GM21528 (cell line): ENCODE data around the gene CCDC97.

Source experiments
- ATAC-seq: cut with Tn5 transposase; IDR thresholded peaks from one replicate; pipeline ENCODE4 v1.9.1; 2021; ENCODE audit warnings: mild to moderate bottlenecking, moderate library complexity; ENCODE audit not compliant: unreplicated experiment, low FRiP score

CCDC97 gene

DNA sequence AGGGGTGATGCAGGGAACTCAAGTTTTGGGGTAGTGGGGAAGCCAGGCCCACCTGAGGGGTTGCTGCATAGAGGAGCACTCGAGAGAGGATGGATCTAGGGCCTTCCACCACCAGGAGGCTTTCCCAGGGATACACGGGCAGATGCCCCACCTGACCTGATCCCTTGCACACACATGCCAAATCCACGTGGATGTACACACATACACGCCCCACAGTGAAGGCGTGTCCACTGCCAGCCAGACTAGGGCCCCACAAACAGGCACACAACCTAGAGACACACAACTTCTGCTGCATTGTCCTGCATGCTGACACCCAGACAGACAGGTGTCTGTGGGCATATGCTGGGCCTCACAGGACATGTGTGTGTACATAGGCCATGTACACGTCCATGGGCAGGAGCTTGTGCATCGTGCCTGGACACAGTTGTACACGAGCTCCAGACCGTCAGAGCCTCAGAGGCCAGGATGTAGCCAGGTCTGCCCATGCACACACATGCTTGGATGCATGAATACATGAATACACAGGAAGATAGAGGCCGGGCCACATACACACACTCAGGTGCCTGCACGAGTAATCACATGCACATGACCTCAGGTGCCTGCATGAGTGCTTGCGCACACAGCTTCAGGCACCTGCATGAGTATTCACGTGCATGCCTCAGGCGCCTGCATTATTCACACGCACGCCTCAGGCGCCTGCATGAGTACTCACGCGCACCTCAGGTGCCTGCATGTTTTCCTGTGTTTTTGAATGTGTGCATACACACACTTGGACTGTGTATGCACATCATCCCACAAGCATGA lies 8.9 kb downstream of the CCDC97 start:
- no peak for ATAC-seq

DNA sequence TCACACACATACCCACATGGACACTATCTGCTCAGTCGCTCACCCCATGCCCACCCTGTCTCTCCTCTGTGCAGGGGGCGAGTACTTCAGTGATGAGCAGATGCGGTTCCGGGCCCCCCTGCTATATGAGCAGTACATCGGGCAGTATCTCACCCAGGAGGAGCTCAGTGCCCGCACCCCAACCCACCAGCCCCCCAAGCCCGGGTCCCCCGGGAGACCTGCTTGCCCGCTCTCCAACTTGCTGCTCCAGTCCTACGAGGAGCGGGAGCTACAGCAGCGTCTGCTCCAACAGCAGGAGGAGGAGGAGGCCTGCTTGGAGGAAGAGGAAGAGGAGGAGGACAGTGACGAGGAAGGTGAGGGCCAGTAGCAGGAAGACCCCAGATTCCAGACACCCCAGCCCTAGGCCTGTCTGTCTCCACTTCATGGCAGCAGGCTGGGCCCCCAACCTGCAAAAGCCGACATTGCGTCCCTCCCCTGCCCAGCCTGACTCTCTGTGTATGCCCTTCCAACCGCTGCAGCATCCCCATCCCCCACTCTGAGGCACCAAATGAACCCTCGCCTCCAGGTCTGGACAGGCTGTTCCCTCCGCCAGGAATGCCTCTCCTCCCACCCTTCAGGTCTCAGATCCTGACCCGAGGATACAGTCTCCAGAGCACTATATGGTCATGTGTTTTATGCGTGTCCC lies 9.7 kb downstream of the CCDC97 start:
- ATAC-seq = no peak

DNA sequence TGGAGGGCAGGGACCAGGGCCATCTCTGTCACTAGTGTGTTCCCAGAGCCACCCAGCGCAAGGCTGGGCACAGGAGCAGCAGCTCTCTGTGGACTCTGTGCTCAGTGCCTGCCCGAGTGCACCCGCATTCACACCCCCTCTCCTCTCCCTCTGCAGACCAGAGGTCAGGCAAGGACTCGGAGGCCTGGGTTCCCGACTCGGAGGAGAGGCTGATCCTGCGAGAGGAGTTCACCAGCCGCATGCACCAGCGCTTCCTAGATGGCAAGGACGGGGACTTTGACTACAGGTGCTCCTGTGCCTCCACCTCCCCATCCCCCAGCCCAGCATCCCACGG lies 10.2 kb downstream of the CCDC97 start:
- ATAC-seq = no peak

DNA sequence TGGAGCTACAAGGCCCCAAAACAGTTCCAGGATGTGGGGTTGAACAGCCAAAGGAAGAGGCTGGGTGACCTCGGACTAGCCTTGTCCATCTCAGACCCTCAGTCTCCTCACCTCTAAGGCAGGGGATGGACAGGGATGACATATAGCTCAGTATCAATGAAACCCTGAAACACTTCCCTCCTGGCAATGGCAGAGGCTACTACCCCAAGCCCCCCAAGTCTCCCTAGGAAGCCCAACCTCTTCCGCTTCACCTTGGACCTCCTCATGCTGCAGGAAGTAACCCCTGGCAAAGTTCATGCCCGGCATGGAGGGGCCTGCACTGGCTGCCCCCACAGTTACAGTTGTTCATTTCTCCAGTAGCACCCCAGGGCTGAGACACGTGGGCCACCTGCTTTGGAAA lies 10.6 kb downstream of the CCDC97 start:
- ATAC-seq = no peak

DNA sequence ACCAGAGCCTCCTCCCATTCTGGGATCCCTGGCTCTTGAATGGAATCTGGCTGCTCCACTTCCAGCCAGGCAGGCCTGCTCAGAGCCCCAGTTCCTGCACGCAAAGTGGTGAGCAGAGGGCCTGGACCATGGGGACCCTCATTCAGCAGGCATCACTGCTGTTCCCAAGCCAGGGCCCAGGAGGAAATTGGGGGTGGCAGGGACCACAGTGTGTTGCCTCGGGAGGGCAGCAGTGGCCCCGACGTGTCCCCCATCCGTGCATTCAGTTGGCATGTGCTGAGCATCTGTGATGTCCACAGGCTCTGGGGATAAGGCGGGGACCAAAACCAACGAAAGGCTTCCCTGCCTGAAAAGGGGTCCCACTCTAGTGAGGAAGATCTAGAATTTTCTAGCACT lies 11.2 kb downstream of the CCDC97 start:
- ATAC-seq = no peak

DNA sequence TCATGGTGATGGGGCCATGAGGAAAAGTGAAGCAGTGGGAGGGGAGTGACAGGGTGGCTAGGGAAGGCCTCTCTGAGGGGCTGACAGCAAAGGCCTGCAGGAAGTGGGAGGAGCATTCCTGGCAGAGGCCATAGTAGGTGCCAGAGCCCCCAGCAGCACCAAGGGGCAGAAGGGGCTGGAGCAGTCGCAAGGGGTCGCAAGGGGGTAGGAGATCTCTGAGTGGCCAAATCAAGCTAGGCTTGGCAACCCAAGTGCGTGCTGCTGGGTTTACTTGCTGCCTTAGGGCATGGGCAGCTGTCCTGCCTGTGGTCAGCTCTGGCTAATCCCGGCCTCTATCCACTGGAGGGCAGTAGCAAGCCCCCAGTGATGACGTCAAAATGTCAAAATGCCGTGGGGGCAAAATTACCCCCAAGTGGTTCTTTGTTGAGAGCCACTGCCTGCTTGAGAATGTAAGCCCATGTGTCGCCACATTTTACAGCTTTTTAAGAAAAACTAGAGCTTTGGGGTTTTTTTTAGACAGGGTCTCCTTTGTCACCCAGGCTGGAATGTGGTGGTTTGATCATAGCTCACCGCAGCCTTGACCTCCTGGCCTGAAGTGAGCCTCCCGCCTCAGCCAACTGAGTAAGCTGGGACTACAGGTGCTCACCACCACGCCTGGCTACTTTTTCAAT lies 11.8 kb downstream of the CCDC97 start:
- ATAC-seq = no peak

DNA sequence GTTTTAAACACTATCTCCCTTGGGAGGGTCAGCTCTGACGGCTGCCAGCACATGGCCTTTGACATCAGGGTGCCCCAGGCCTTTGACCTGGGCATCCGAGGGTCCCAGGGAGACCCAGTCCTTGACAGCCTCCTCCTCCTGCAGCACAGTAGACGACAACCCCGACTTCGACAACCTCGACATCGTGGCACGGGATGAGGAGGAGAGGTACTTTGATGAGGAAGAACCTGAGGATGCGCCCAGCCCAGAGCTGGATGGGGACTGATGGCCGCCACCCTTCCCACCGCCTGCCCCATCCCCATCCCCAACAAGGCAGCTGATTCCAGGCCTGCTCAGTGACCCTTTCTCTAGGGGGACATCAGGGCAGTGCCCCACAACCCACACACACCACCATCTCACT lies 12.5 kb downstream of the CCDC97 start:
- ATAC-seq = no peak

DNA sequence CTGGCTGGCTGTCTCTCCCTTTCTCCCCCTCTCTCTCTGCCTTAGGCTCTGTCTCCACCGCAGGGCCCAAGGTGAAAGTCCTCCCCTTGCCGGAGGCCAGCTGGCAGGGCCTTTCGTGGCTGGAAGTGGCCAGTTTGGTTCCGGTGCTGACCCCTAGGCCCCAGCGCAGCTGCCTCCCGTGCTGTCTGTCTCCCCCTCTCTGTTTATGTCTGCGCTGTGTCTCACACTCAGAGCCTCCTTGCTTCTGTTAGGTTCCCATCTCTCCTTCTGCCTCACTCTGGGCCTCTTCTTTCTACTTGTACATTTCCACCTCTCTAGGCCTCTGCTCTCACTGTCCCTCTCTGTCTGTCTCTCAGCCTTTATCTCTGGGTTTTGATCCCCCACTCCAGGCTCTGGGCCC lies 13.1 kb downstream of the CCDC97 start:
- no peak for ATAC-seq

DNA sequence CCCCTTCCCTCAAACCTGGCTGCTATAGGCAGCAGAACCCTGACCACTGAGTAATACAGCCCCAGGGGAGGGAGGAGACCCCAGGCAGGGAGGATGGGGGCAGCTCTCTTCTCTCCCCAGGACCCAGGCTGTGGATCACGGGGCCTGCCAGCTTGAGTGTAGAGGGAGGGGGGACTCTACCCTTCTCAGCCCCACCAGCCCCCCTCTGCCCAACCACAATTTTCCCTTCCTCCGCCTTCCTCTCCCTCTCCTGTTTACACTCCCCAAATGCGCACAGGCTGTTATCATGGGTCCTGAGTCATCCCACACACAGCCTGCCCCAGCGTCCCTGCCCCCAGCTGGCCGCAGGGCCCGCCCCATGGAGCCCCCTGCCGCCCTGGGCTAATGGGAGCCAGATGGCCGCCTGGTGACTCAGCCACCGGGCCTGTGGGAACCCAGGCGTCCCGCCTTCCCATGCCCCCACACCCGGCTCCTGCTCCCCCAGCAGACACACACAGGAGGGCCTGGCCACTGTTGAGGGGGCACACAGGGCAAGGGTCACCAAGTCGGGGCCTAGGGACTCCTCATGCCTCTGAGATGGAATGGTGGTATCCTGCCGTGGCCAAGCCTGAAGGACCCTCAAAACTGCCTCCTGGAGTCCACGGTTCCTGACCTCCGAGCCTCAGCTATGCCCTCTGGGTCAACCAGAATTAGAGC lies 13.6 kb downstream of the CCDC97 start:
- ATAC-seq = no peak

DNA sequence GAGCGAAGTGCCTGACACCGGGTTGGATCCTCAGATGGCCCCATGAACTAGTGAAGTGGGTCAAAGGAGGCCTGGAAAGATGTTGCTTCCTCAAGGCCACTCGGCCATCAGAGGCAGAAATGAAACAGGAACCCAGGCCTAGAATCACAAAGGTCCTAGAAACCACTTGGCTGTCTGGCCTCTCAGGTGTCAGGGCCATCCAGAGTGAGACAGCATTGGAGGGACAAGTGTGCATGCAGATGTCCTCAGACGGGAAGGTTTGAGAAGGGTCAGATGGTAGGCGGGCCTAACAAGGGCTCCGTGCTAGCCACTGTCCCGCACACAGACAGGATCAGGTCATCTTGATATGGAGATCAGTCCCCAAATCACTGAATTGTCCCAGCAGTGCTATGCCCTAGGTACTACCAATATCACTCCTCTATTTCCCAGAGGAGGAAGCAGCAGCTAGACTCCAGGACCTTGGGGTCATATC lies 14.3 kb downstream of the CCDC97 start:
- ATAC-seq = no peak

DNA sequence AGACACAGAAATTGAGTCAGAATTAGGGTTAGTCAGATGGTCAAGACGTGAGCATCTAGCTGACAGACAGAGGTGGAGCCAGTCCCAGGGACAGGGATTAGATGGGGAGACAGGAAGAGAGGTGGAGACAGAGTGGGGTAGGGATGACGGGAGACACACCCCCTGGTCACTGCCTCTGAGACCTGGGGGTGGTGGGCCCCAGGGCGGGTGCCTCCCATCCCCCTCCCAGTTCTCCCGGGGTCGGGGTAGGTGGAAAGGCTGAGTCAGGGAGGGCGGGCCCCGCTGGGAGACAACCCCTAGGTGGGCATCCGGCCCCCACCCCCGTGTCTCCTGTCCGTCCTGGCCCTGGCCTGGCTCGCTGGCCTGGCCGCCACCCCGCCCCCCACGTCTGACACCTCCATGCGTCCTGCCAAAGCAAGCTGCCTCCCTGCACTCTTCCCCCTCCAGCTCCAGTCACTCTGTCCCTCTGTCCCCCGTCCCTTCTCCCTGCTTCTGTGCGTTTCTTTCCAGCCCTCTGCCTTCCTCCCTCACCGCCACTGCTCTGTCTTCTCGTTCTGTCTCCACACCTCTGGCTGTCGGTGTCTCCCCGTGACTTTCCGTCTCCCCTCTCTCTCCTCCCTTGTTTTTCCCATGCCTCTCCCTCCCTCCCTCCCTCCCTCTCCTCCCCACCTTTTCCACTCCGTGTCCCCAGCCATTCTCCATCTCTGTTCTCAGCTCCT lies 15.1 kb downstream of the CCDC97 start:
- no peak for ATAC-seq

DNA sequence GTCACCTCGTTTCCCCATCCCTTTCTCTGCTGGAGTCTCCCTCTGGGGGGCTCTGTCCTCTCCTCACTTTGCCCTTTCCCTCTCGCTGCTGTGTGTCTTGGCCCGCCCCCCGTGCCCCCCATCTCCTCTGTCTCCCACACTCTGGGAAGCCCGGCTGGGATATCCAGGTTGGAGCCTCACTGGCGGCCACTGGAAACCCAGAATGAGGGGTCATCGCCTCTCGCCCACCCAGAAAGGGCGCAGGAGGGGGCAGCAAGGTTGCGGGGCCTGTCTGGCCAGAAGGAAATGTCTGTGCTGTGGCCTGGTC lies 15.6 kb downstream of the CCDC97 start:
- no peak for ATAC-seq

DNA sequence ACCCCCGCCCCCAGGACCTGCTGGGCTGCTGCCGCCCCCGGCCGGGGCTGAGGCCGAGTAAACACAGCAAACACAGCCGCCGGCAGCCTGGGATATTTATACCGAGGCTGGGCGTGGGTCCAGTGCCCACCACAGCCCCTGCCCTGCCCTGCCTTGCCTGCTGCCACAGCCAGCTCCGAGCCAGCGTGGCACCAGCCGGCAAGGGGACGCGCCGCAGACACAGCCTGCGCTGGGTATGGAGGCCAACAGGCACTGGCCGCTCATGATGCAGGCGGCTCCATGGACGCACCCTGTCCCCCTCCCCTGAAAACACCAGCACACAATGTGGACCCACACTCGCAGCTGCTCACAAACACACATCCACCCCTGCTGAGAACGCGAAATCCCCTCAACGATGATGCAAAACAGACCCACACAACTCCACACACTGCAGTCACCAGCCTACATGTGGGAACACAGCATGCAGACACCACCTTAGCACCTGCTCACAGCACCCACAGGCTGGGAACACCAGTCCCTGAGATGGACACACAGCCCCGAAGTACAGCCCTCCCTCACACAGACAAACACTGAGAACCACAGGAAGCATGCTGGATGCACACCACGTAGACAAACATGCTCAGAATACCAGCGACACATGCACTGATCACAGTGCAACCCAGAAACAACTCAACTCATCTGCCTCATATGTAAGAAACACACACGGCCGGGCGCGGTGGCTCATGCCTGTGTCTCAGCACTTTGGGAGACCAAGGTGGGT lies 16.2 kb downstream of the CCDC97 start:
- ATAC-seq = no peak

DNA sequence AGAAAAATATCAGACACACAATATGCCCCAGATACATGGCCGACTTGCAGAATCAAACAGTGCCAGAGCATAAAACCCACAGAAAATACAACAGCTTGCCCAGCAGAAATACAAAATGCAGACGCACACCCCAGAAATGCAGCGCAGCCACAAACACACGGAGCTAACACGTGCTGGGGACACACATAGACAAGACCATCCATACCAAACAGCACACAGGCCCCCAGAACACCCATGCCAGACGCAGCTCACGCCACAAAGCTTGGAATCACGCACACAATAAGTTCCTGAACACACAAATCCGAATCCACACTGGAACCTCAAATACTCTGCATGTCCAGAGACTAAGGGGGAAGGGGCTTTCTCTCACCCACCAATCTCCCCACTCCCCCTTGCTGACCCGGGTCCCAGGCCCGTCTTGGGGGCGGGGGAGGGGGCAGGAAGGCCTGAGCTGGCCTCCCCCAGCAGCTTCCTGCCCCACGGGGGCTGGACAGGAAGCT lies 17.2 kb downstream of the CCDC97 start:
- no peak for ATAC-seq

DNA sequence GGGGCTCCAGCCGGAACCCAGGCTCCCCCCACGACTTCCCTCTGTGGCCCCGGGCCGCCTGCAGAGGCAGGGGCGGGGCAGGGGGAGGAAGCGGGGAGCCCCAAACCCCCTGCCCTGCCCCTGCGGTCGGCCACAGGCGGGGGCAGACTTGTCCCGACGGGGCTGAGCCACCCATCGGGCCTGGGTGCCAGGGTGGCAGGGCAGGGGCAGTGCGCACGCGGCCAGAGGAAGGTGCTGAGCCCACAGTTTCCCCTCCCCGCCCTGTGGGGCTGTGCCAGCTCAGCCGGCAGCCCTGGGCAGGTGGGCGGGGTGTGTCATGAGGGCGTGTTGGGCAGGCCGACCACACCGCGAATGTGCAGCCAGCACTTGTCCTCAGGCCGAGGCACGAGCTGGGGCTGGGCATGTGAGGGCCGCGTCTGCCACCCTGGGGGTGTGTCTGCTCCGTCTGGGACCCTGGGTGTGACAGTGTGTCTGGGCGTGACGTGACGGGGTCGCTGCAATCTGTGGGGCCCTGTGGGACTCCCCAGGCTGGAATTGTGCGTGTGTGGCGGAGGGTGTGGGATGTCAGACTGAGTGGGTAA lies 17.7 kb downstream of the CCDC97 start:
- peak; percentile 45 for ATAC-seq

DNA sequence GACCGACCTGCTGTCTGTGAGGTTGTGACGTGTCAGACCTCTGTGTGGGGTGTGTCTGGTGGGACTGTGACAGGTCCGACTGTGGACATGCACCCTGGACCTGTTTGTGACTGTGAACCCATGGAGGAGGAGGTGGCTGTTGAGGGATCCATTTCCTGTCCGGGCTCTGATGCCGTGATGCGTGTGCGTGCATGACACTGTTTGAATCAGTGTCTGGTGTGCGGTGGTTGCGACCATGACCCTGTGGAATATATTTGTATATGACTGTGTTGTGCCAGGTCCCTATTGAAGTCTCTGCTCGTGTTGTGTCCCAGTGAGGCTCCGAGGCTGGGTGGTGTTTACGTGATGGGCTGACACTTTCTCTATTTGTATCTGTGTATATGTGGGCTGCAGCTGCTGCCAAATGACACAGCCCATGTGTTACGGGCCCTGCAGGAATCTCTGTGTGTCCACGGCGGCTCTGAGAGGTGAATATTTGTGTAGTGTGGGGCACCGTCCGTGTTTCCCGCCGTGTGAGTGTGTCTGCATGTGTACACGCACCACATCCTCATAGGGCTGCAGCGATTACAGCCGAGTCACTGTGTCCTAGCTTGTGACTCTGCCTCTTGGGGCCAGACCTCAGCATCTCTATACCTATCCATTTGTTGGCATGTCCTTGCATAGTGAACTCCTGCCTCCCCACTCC lies 18.3 kb downstream of the CCDC97 start:
- peak; percentile 5 for ATAC-seq

DNA sequence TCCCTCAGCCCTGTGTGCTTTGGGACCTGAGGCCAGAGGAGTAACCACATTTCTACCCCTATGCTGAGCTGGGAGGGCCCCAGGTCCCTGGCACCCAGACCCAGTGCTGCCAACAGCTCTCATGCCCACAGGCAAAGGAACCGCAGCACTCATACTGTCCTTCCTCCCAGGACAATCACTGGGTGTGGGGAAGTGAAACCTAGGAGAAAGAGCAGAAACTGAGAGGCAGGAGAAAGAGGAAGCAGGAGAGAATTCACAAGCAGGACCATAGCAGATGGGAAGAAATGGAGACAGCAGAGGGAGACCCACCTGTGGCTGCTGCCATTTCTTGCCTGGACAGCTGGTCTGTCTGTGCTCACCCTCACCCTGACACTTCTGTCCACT lies 18.9 kb downstream of the CCDC97 start:
- no peak for ATAC-seq

DNA sequence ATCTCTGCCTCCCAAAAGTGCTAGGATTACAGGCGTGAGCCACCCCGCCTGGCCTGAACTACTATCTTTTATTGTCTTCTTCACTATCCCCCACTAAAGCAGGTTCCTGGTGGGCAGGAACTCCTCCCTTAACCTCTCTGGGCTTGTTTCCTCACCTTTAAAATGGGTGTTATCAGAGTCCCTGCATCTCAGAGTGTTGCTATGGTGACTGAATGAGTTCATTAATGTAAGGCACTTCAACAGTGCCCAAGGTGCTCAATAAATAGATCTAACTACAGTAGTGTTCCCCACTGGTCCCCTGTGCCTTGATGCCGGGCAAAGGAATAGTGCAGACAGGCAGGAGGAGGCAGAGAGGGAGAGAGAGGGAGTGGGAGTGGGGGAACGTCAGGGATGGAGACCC lies 20.5 kb downstream of the CCDC97 start:
- no peak for ATAC-seq
